Neural cell (in vitro differentiated cells): ENCODE results near the gene ISOC2. TPM values are rescaled to one million over a fixed set of nuclear protein-coding genes. Genes with fewer than 3 reads are reported as not detected.

Experiments
- H2AFZ ChIP-seq: fragments of 200-600, 300-800 bp; sonication (generic), shearing (Covaris generic); 2 replicates; pipeline ENCODE4 v1.6.0; 2014; ENCODE audit warnings: low read depth, mild to moderate bottlenecking, antibody characterized with exemption, low read length, moderate library complexity
- H3F3A ChIP-seq: fragments of 200-600 bp; shearing (Covaris generic); 2 replicates; pipeline ENCODE4 v1.6.1; 2016; ENCODE audit warnings: mild to moderate bottlenecking, moderate library complexity, mixed read lengths, antibody characterized with exemption, low read length; ENCODE audit not compliant: insufficient read depth, poor library complexity, severe bottlenecking
- H3K27ac ChIP-seq: fragments of 200-600, 300-800 bp; sonication (generic), shearing (Covaris generic); 2 replicates; pipeline ENCODE4 v1.5.1; 2014; ENCODE audit warnings: mild to moderate bottlenecking, low read length, moderate library complexity
- H3K27me3 ChIP-seq: fragments of 300-800, 200-600 bp; sonication (generic), shearing (Covaris generic); 2 replicates; pipeline ENCODE4 v1.6.0; 2014; ENCODE audit warnings: mild to moderate bottlenecking, low read depth, low read length, moderate library complexity; ENCODE audit not compliant: insufficient read depth
- H3K36me3 ChIP-seq: fragments of 300-800, 200-600 bp; sonication (generic), shearing (Covaris generic); 2 replicates; pipeline ENCODE4 v1.5.1; 2014; ENCODE audit warnings: mild to moderate bottlenecking, antibody characterized with exemption, low read length, moderate library complexity; ENCODE audit not compliant: insufficient read depth
- H3K4me2 ChIP-seq: fragments of 300-800, 200-600 bp; sonication (generic), shearing (Covaris generic); 2 replicates; pipeline ENCODE4 v1.6.0; 2014; ENCODE audit warnings: mild to moderate bottlenecking, low read length
- H3K4me3 ChIP-seq: fragments of 300-800, 200-600 bp; sonication (generic), shearing (Covaris generic); 2 replicates; pipeline ENCODE4 v1.5.1; 2014; ENCODE audit warnings: mild to moderate bottlenecking, low read length, moderate library complexity
- H3K79me2 ChIP-seq: fragments of 200-600 bp; shearing (Covaris generic); replicated peaks from 2 replicates; pipeline ENCODE4 v1.6.0; 2014; ENCODE audit warnings: mild to moderate bottlenecking, low read length, moderate library complexity; ENCODE audit not compliant: insufficient read depth
- H3K9ac ChIP-seq: fragments of 300-800, 200-600 bp; sonication (generic), shearing (Covaris generic); 2 replicates; pipeline ENCODE4 v1.6.1; 2016; ENCODE audit warnings: mild to moderate bottlenecking, low read length, mixed read lengths
- H3K9me2 ChIP-seq: fragments of 200-600 bp; shearing (Covaris generic); 2 replicates; pipeline ENCODE4 v1.6.1; 2016; ENCODE audit warnings: mild to moderate bottlenecking, low read length, mixed read lengths; ENCODE audit not compliant: insufficient read depth
- H3K9me3 ChIP-seq: fragments of 200-600, 300-800 bp; sonication (generic), shearing (Covaris generic); 2 replicates; pipeline ENCODE4 v1.6.1; 2016; ENCODE audit warnings: mild to moderate bottlenecking, mixed run types, low read length, moderate library complexity, mixed read lengths
- H4K20me1 ChIP-seq: fragments of 200-600 bp; shearing (Covaris generic); 2 replicates; pipeline ENCODE4 v1.6.1; 2016; ENCODE audit warnings: mild to moderate bottlenecking, mixed run types; ENCODE audit not compliant: insufficient read depth
- CTCF ChIP-seq: fragments of 450-650 bp; IDR thresholded peaks from 2 replicates; pipeline ENCODE4 v1.5.1; 2014; ENCODE audit warnings: antibody characterized with exemption, mild to moderate bottlenecking, moderate library complexity; ENCODE audit not compliant: poor library complexity, severe bottlenecking
- EP300 ChIP-seq: fragments of 450-650 bp; conservative IDR thresholded peaks from 2 replicates; pipeline ENCODE4 v1.6.1; 2014; ENCODE audit warnings: antibody characterized with exemption, mild to moderate bottlenecking, moderate library complexity; ENCODE audit not compliant: poor library complexity, severe bottlenecking
- EZH2 ChIP-seq: fragments of 200-600, 300-800 bp; shearing (Covaris generic), sonication (generic); IDR thresholded peaks from 2 replicates; pipeline ENCODE4 v1.6.1; 2014; ENCODE audit warnings: antibody characterized with exemption, low read length, borderline replicate concordance, mild to moderate bottlenecking; ENCODE audit not compliant: insufficient read depth, poor library complexity, severe bottlenecking
- MXI1 ChIP-seq: fragments of 450-650 bp; conservative IDR thresholded peaks from 2 replicates; pipeline ENCODE4 v1.6.1; 2014; ENCODE audit warnings: antibody characterized with exemption, mild to moderate bottlenecking; ENCODE audit not compliant: poor library complexity, severe bottlenecking
- POLR2AphosphoS5 ChIP-seq: IDR thresholded peaks from 2 replicates; pipeline ENCODE4 v1.6.1; 2012
- RAD21 ChIP-seq: fragments of 450-650 bp; conservative IDR thresholded peaks from 2 replicates; pipeline ENCODE4 v1.6.1; 2014; ENCODE audit warnings: antibody characterized with exemption, mild to moderate bottlenecking, moderate library complexity
- REST ChIP-seq: IDR thresholded peaks from 2 replicates; pipeline ENCODE4 v1.6.1; 2012; ENCODE audit warnings: borderline replicate concordance
- SMC3 ChIP-seq: fragments of 450-650 bp; conservative IDR thresholded peaks from 2 replicates; pipeline ENCODE4 v1.6.1; 2014; ENCODE audit warnings: antibody characterized with exemption, mild to moderate bottlenecking, moderate library complexity; ENCODE audit not compliant: poor library complexity
- TAF1 ChIP-seq: IDR thresholded peaks from 2 replicates; pipeline ENCODE4 v1.6.1; 2012; ENCODE audit warnings: low read depth
- polyA plus RNA-seq: library from polyadenylated mRNA; depleted of rRNA; stranded (reverse); fragments of >200 nt; gene quantifications from 2 replicates; pipeline ENCODE4 v1.2.3, GENCODE V29; 2014

ISOC2 gene
- polyA plus RNA-seq, 1 donor from 2014 or later: 48.1 TPM

- Histone ChIP-seq H2AFZ (peak overlapping the region; percentile 65), H3K9ac (peak overlapping the region; percentile 78)
Observed at GRCh38 chr19:55460670-55461258, 678 bp downstream of the ISOC2 start.

GRCh38 chr19:55459950-55460657, 1.3 kb downstream of the ISOC2 start:
- no peaks in the 10 kb centered on the region for H3K9me2 ChIP-seq
- no peaks in the 10 kb centered on the region for H3K9me3 ChIP-seq
- no peak for TF ChIP-seq MXI1
- TF ChIP-seq POLR2AphosphoS5: no peak
- TF ChIP-seq SMC3: no peak
- no peak for TF ChIP-seq EZH2
- TF ChIP-seq EP300: no peak
- no peak for TF ChIP-seq REST
- no peak for TF ChIP-seq TAF1
- no peak for TF ChIP-seq CTCF
- TF ChIP-seq RAD21: no peak
- H3K36me3 ChIP-seq: no peaks in the 10 kb centered on the region
- no peaks in the 10 kb centered on the region for H4K20me1 ChIP-seq
- no peaks in the 10 kb centered on the region for H3K27me3 ChIP-seq
- no peaks in the 10 kb centered on the region for H3F3A ChIP-seq
- no peak overlapping the region for H2AFZ ChIP-seq
- no peak overlapping the region for H3K27ac ChIP-seq
- H3K9ac ChIP-seq: no peak overlapping the region
- no peaks in the 10 kb centered on the region for H3K79me2 ChIP-seq
- no peak overlapping the region for H3K4me2 ChIP-seq
- H3K4me3 ChIP-seq: peak overlapping the region; percentile 97

More at GRCh38 chr19:55460670-55461258, 678 bp downstream of the ISOC2 start:
- Histone ChIP-seq H3K36me3 (no peaks in the 10 kb centered on the region), H3K9me2 (no peaks in the 10 kb centered on the region), H3K4me3 (peak overlapping the region; percentile 97), H3K27ac (peak overlapping the region; percentile 11), H3K79me2 (no peaks in the 10 kb centered on the region), H3K4me2 (peak overlapping the region; percentile 78), H3K9me3 (no peaks in the 10 kb centered on the region), H3F3A (no peaks in the 10 kb centered on the region), H3K27me3 (no peaks in the 10 kb centered on the region), H4K20me1 (no peaks in the 10 kb centered on the region)
- TF ChIP-seq POLR2AphosphoS5: no peak
- TF ChIP-seq CTCF: no peak
- no peak for TF ChIP-seq RAD21
- no peak for TF ChIP-seq SMC3
